ENCODE results near the gene KLKB1.

Gene KLKB1

DNA sequence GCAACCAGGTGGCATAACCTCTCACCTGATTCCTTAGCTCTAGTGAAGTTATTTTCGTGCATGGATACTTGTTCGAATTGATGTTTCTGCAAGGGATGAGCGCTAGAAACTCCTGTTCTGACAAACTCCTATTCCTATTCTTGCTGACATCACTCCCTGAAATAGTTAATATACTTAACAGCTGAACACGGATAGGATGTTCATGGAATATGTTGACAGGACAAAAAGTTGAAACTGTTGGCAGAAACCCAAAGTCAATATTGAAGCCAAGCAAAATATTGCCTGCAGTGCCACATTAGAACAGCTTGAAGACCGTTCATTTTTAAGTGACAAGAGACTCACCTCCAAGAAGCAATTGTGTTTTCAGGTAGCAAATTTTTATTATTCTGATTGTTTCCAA is at the start of gene KLKB1:
KLKB1 (plus strand) TSS at position 287 of the 400 bp plus-strand sequence. CDS start 689 bp downstream, outside the sequence.
- no peak for DNase-seq (ENCODE audit: low read depth in 4 of 4, low spot score in 1 of 4)

DNA sequence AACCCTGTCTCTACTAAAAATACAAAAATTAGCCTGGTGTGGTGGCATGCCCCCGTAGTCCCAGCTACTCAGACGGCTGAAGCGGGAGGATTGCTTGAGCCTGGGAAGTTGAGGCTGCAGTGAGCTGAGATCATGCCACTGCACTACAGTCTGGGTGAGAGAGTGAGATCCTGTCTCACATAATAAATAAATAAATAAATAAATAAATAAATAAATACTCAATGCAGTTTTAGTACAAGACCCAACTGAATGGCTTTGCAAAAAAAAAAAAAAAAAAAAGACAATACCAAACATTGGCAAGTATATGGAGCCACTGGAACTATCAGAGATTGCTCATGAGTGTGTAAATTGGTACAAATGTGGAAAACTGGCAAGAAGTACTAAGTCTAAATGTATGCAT is 39.2 kb upstream of the KLKB1 start:
- no peak for DNase-seq (ENCODE audit: low read depth in 4 of 4, low spot score in 1 of 4)

DNA sequence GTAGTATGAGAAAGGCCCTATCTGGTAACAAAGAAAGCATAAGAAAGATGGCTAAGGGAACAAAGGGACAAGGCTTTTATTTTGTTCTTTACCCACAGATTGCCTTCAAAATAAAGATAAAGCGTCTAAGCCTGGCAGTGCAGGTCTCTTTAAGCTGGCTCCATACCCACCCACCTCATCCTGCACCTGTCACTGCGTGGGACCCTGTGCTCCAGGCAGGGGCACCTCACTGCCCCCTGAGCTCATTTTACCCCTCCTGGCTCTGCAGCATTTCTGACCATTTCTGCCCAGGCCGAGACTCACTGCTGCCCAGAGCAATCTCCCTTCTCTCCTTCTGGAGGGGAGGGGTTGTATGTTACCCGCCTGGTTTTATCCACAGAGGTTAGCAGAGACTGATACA is 37.7 kb upstream of the KLKB1 start:
- no peak for DNase-seq (ENCODE audit: low read depth in 4 of 4, low spot score in 1 of 4)

DNA sequence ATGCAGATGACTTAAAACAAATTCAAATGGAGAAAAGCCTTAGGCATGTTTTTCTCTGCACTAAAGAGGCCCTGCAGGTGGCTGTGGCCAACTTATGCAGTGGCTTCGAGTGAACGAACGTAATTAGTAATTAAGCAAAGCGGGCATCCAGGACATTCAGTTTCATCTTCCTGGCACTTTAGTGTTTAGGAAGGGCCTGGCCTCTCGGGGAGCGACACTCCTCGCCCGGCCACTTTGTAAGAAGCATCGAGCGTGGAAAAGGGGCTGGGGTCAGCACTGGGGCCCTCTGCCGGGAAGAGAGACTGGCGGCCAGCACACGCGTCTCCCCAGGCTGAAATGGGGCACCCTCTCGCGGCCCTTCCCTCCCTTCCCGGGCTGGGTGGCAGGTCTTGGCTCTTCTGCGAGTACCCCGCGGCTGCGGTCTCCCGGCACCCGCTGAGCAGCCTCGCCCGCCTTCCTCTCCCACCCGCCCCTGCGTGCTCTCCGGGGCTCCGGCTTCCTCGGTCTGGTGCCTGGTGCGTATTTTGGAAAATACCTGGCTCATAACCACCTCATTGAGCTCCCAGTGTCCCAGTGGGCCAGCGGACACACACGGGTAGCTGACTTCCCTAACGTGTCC is 36.6 kb upstream of the KLKB1 start:
- DNase-seq (ENCODE audit: low read depth in 4 of 4, low spot score in 1 of 4) = peak in 2 of 4 experiments; percentile 13 to 25

DNA sequence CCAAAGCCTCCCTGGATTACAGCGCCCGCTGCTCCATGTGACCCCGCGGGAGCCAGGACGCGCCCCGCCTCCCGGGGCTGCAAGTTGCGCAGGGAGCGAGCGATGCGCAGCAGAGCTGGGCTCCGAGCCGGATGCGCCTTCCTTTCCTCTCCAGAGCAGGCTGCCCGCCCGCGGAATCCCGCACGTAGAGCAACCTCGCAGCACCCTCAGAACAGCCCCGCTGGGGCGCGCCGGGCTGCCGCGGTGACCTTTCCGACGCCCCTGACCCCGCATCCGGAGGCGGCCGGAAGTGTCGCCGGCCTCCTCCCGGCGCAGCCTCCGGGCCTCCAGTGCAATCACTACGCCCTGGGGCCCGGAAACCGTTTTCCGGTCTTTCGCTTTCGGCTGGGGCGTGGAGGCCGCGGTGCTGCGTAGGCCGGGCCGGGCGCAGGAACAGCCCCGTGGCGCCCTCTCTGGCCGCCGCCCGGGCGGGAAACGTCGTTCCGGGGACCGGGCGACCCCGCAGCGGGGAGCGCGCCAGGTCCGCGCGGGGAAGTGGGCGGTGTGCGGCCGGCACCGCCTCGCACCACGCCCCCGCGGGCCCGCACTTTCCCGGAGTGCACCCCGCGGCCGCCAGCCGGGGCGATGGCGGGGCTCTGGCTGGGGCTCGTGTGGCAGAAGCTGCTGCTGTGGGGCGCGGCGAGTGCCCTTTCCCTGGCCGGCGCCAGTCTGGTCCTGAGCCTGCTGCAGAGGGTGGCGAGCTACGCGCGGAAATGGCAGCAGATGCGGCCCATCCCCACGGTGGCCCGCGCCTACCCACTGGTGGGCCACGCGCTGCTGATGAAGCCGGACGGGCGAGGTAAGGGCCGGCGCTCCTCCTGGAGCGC is 35.9 kb upstream of the KLKB1 start, which contains the start of gene CYP4V2:
CYP4V2 (plus strand) TSS at position 368 of the 866 bp plus-strand sequence; CDS start at position 625, 257 bp downstream.
- DNase-seq (ENCODE audit: low read depth in 4 of 4, low spot score in 1 of 4) = peak; percentile 64 to 82 (median 76)

DNA sequence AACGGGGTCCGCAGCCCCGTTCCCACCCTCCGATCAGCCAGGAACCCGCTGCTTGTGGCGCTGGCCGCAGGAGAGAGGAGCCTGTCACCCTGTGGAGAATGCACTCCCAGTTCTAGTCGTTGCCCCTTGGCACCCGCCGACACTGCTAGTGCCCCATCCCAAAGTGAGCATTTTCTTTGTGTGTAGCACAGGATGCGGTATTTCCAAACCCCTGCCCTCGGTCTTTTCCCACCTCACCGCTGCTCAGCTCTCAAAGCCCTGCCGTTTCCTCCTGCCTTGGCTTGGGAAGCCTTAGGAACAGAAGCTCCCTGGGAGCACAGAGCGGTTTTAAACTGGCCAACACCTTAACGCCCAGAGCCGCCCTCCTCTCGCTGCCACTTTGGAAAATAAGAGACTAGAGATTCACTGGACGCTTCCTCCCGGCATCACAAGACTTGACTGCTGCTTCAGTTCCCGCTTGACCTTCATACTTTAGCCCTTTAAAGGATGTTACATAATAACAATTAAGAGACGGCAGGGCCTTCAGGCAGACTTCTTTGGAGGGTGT is 35.2 kb upstream of the KLKB1 start:
- DNase-seq (ENCODE audit: low read depth in 4 of 4, low spot score in 1 of 4) = peak in 1 of 4 experiments; percentile 10

DNA sequence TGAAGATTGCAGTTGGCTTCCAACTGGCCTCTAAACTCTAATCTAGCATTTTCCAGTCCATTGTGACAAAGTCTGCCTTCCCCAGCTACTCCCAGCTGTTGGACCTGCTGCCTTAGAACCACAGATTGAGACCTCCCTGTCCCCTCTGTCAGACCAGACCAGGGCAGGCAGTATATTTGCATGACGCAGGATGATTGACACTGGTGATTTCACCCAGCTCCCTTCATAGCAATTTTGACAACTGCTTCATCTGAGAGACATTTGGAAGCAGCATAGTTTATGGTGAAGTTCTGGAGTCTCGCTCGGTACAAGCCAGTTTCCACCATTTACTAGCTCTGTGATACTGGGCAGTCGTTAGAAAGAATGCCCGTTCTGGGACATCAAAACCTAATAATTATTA is 33.5 kb upstream of the KLKB1 start:
- DNase-seq (ENCODE audit: low read depth in 4 of 4, low spot score in 1 of 4) = no peak

DNA sequence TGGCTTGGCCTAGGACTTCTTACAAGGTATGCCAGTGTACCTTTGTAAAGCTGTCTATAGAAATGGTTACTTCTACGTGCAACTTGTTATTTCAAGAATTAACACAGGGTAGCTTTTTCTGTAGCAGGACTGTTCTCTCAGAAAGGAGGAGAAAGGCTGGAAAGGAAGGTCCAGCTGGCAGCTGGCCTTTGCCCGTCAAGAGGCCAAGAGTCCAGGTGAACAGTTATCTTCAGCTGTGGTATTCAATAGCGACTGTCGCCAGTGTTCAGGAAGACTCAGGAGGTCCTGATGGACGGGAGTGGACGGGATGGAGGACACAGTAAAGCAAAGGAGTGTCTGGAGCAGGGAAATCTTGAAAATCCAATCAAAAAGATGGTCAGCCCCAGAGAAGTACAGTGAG is 31.2 kb upstream of the KLKB1 start:
- DNase-seq (ENCODE audit: low read depth in 4 of 4, low spot score in 1 of 4) = no peak

DNA sequence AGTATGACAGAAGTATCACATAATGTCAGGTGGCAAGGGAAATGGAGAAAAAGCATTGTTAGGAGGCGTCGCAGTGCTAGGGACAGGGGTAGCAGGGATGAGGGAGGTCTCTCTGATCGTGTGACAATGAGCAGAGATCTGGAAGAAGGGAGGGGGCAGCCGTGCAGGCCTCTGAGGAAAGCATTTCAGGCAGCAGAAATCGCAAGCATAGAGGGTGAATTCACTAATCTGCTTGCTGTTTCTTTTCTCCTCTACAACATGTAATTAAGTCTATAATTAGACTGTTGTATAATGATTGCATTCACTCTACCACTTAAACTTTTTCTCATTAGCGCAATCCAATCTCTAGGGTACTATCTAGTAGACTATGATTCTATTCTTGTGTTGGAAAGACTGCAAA is 26.8 kb upstream of the KLKB1 start:
- DNase-seq (ENCODE audit: low read depth in 4 of 4, low spot score in 1 of 4) = no peak

DNA sequence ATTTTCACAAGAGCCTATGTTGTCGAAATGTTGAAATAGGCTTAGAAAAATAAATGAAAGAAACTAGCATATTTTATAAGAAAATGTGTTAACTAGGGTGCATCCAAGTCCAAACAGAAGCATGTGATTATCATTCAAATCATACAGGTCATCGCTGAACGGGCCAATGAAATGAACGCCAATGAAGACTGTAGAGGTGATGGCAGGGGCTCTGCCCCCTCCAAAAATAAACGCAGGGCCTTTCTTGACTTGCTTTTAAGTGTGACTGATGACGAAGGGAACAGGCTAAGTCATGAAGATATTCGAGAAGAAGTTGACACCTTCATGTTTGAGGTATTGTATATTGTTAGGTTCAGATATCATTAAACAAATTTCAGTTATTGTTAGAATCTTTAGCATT is 26.3 kb upstream of the KLKB1 start:
- no peak for DNase-seq (ENCODE audit: low read depth in 4 of 4, low spot score in 1 of 4)

DNA sequence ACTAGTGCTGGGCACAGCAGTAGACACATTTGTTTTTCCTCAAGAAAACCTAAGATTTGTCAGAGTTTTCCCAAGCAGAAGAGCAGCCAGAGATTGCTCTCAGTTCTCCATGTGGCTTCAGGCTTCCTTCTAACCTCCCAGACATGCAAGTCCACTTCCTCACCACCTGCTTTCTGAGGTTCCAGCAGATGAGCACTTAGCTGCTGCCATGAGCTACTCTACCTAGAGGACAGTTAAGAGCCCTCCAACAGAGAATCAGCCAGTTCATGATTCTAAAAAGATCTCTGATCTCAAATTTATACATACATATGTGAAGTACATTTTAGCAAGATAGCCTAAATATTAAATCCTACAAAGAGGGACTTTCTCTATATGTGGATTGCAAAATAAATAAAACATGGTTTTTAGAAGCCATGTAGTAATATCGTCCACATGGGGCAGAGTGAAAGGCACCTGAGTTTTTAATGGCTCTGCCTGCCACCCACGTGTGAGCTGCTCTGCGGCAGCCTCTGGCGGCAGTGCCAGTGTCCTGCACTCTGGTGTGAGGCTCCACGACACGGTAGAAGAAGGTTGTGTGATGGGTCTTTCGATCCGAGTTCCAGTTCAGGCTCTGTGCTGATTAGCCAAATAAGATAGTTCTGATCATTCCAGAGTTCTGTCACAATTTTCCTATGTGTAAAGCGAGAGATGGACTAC is 25.6 kb upstream of the KLKB1 start:
- DNase-seq (ENCODE audit: low read depth in 4 of 4, low spot score in 1 of 4) = peak in 2 of 4 experiments; percentile 25 to 37

DNA sequence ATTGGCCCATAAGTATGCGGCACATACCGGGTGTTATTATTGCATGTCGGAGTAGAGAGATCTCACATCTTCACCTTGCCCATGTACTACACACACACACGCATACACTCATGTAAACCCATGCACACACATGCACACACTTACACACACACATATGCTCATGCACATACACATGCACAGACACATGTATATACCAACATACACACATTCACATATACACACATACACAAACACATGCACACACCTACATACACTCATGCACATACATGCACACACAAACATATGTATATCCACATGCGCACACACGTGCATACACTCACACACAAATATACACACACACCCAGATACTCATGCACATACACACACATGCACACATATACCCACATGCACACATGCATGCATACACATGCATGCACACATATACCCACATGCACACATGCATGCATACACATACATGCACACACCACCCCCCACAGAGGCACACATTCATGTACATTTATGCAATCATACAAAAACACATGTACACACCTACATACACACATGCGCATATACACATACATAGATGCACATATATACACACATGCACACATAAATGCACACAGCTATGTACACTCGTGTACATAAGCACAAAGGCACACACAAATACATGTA is 24.7 kb upstream of the KLKB1 start:
- no peak for DNase-seq (ENCODE audit: low read depth in 4 of 4, low spot score in 1 of 4)

DNA sequence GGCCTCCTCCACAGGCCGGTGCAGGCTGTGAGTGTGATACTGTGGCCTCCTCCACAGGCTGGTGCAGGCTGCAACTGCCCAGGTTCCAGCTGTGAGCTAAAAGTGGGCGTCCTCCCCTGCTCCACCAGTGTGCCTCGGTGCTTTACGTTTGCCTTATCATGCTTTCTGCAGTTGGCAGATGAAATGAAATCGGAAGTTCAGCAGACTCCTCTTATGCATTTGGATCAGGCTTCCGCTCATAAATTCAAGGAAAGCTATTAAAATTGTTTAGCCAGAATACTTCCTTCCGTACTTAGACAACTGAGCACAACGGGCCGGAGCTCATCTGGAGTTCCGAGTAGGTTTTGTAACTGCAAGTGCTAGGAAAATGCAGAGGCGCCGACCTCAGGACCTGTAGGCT is 23.9 kb upstream of the KLKB1 start:
- DNase-seq (ENCODE audit: low read depth in 4 of 4, low spot score in 1 of 4) = no peak

DNA sequence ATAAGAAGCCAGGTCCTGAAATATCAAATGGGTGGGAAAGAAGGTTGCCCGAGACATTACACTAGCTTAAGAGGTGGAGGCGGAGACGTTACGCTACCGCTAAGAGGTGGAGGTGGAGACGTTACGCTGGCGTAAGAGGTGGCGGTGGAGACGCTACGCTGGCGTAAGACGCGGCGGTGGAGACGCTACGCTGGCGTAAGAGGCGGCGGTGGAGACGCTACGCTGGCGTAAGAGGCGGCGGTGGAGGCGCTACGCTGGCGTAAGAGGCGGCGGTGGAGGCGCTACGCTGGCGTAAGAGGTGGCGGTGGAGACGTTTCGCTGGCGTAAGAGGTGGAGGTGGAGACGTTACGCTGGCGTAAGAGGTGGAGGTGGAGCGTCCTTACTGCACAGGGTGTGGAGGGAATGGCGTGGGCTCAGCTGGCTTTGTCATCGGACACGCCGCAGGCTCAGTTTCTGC is 23.2 kb upstream of the KLKB1 start:
- peak in 2 of 4 experiments; percentile 43 to 48 for DNase-seq (ENCODE audit: low read depth in 4 of 4, low spot score in 1 of 4)

DNA sequence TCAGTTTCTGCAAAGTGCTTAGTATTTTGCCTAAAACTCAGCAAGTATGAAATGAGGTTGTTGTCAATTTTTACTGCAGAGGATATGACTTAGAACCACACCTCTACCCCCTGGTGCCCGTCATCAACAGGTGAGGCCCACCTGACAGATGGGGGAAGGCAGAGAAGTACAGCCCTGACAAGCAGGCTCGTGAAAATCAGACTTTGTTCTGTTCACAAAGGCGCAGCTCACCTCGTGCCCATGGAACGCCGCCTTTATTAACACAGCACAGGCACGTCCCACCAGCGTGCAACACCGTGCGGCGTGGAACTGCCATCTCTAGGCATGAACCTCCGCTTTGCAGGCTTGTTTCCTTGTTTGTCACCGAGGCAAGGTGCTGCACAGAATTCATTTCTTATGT is 22.6 kb upstream of the KLKB1 start:
- DNase-seq (ENCODE audit: low read depth in 4 of 4, low spot score in 1 of 4) = no peak

DNA sequence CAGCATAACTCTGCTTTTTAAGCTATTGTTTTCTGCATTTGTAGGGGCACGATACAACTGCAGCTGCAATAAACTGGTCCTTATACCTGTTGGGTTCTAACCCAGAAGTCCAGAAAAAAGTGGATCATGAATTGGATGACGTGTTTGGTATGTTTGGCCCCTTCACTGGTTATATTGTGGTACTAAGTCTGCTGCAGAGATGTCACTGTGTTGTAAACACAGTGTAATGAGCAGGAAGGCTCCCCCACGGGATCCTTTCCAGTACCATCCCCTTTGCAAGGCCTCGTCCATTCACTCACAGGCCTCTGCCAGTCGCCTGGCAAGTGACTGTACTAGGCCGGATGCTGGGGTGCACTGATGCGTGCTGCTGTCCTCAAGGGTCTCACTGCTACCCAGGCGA is 22.2 kb upstream of the KLKB1 start:
- no peak for DNase-seq (ENCODE audit: low read depth in 4 of 4, low spot score in 1 of 4)

DNA sequence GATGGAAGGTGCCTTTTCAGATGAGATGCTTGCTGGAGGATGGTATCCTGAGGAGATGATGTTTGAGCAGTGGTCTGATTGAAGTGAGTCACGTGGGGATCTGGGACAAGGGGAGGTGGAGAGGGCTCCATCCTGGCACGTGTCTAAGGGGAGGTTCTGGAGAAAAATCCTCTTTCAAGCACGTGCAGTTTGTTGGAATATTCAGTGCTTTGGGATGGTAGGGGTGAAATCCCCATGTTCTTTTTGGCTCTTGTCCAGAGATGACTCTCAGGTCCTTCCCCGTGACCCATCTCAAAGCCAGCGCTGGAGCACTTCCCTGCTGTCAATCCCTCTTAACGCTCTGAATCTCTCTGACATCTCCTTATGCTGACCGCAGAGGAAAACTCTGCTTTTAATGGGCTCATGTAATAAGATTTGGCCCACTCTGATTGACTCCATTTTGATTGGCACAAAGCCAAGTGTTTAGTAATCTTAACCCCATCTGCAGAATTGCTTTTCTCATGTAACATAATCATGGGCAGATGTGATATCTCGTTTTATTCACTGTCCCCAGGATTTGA is 10.8 kb upstream of the KLKB1 start:
- no peak for DNase-seq (ENCODE audit: low read depth in 4 of 4, low spot score in 1 of 4)

DNA sequence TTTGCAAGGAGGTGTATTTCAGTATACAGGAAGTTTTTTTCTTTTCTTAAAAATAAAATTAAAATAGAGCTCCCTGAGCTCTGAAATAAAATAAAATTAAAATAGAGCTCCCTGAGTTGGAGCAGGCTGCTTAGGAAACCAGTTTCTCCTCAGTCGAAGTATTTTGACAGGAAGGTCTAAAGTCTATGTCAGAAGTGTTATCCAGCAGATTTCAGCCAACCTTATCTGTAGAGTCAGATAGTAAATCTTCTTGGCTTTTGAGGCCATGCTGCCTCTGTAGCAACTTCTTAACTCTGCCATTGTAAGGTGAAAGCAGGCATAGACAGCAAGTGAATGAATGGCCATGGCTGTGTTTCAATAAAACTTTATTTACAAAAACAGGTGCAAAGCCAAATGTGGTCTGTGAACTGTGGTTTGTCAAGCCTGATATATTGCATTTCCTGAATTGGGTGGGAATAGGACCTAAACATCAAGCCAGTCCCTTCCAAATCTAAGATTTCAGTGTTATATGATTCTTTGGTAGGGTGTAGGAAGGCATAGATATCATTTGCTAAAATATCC is 9.5 kb upstream of the KLKB1 start:
- no peak for DNase-seq (ENCODE audit: low read depth in 4 of 4, low spot score in 1 of 4)

DNA sequence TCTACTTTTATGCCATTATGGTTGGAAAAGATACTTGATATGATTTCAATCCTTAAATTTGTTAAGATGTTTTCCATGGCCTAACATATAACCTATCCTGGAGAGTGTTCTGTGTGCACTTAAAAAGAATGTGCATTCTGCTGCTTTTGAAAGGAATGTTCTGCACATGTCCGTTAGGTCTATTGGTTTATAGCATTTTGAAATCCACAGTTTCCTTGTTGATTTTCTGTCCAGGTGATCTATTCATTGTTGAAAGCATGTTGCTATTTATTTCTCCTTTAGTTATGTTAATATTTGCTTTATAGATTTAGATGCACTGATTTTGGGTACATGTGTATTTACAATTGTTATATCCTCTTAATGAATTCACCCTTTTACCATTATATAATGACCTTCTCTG is 5.7 kb upstream of the KLKB1 start:
- DNase-seq (ENCODE audit: low read depth in 4 of 4, low spot score in 1 of 4) = no peak

DNA sequence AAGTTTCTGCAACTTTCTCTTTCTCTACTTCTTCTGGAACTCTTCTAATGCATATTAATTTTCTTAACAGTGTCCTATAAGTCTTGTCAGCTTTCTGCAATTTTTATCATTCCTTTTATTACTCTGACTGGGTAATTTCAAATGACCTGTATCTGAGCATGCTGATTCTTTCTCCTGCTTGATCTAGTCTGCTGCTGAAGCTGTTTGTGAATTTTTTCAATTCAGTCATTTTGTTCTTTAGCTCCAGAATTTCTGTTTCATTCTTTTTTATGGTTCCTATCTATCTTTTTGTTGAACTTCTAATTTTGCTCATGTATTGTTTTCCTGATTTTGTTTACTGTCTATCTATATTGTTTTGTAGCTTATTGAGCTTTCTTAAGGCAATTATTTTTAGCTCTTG is 1.5 kb upstream of the KLKB1 start:
- no peak for DNase-seq (ENCODE audit: low read depth in 4 of 4, low spot score in 1 of 4)

All from stimulated activated CD4-positive, alpha-beta T cell treated with anti-CD3 and anti-CD28 coated beads, Interleukin-1b, Interleukin-23, amount 100 ng/mL, for 24 hours (primary cell).